ENCODE results near the gene CELF2. TPM values are rescaled to one million over a fixed set of nuclear protein-coding genes. Genes with fewer than 3 reads are reported as not detected.
A peak's percentile ranks its signal among the peaks of the same experiment; 100 is the strongest.

The CELF2 gene
- total RNA-seq, 1 donor from 2014 or later = 77.6 TPM

- DNase-seq (ENCODE audit: low read depth, low spot score) = no peak
- peaks cover 32% of the 10 kb centered on the region for H3K4me1 Mint-ChIP-seq
- no peak for TF ChIP-seq CTCF (conservative IDR thresholded peaks at IDR 0.05)
- no peak overlapping the region for H3K4me3 Mint-ChIP-seq
- no peaks in the 10 kb centered on the region for H3K9me3 Mint-ChIP-seq
- H3K27ac Mint-ChIP-seq (ENCODE audit: unreplicated experiment) = no peak overlapping the region
- no peaks in the 10 kb centered on the region for H3K27me3 Mint-ChIP-seq (ENCODE audit: low read depth)
- peaks cover 21% of the 10 kb centered on the region for H3K36me3 Mint-ChIP-seq (ENCODE audit: low read depth)
These were observed 217.3 kb downstream of the CELF2 start for GRCh38 chr10:11234857-11235531.

GRCh38 chr10:11235771-11236170 lies 218.1 kb downstream of the CELF2 start:
- DNase-seq (ENCODE audit: low read depth, low spot score) = no peak
- no peak overlapping the region for H3K27ac Mint-ChIP-seq (ENCODE audit: unreplicated experiment)
- no peaks in the 10 kb centered on the region for H3K27me3 Mint-ChIP-seq (ENCODE audit: low read depth)
- no peak for TF ChIP-seq CTCF (conservative IDR thresholded peaks at IDR 0.05)
- no peaks in the 10 kb centered on the region for H3K9me3 Mint-ChIP-seq
- H3K4me1 Mint-ChIP-seq = peaks cover 30% of the 10 kb centered on the region
- H3K4me3 Mint-ChIP-seq = no peak overlapping the region
- peaks cover 21% of the 10 kb centered on the region for H3K36me3 Mint-ChIP-seq (ENCODE audit: low read depth)

GRCh38 chr10:11236234-11236633 lies 218.6 kb downstream of the CELF2 start:
- H3K27ac Mint-ChIP-seq (ENCODE audit: unreplicated experiment) = no peak overlapping the region
- H3K36me3 Mint-ChIP-seq (ENCODE audit: low read depth) = peaks cover 19% of the 10 kb centered on the region
- no peak overlapping the region for H3K4me3 Mint-ChIP-seq
- H3K4me1 Mint-ChIP-seq = peaks cover 25% of the 10 kb centered on the region
- no peaks in the 10 kb centered on the region for H3K27me3 Mint-ChIP-seq (ENCODE audit: low read depth)
- DNase-seq (ENCODE audit: low read depth, low spot score) = no peak
- no peaks in the 10 kb centered on the region for H3K9me3 Mint-ChIP-seq
- no peak for TF ChIP-seq CTCF (conservative IDR thresholded peaks at IDR 0.05)

GRCh38 chr10:11237571-11237970 lies 219.9 kb downstream of the CELF2 start:
- Mint-ChIP-seq H3K4me1 (peaks cover 24% of the 10 kb centered on the region), H3K27ac (ENCODE audit: unreplicated experiment) (no peak overlapping the region), H3K36me3 (ENCODE audit: low read depth) (peaks cover 12% of the 10 kb centered on the region)

GRCh38 chr10:11238893-11239292 lies 221.2 kb downstream of the CELF2 start:
- Mint-ChIP-seq H3K4me1 (peaks cover 24% of the 10 kb centered on the region), H3K36me3 (ENCODE audit: low read depth) (peaks cover 6% of the 10 kb centered on the region), H3K4me3 (no peak overlapping the region), H3K27ac (ENCODE audit: unreplicated experiment) (peak overlapping the region; percentile 52), H3K27me3 (ENCODE audit: low read depth) (no peaks in the 10 kb centered on the region), H3K9me3 (no peaks in the 10 kb centered on the region)
- no peak for TF ChIP-seq CTCF (conservative IDR thresholded peaks at IDR 0.05)
- no peak for DNase-seq (ENCODE audit: low read depth, low spot score)

More at GRCh38 chr10:11237571-11237970, 219.9 kb downstream of the CELF2 start:
- TF ChIP-seq CTCF (conservative IDR thresholded peaks at IDR 0.05) = no peak
- H3K4me3 Mint-ChIP-seq = no peak overlapping the region
- no peaks in the 10 kb centered on the region for H3K27me3 Mint-ChIP-seq (ENCODE audit: low read depth)
- no peaks in the 10 kb centered on the region for H3K9me3 Mint-ChIP-seq
- DNase-seq (ENCODE audit: low read depth, low spot score) = no peak
